Measurements from ENCODE around the gene EMSY.

The EMSY gene

GRCh38 chr11:76419896-76420295 lies 24.9 kb upstream of the EMSY start:
- Histone ChIP-seq H3K9me3 (ENCODE audit: control insufficient read depth in 2 of 2, low read length in 2 of 2) (no peaks in the 10 kb centered on the region), H3K9ac (ENCODE audit: low read depth in 1 of 2, low read length in 2 of 2) (no peak overlapping the region), H3K27me3 (ENCODE audit: control insufficient read depth in 2 of 2, insufficient read depth in 2 of 2, low read length in 2 of 2) (peaks cover 0 to 2% of the 10 kb centered on the region in 2 donors), H3K4me1 (ENCODE audit: control insufficient read depth in 2 of 2, insufficient read depth in 2 of 2, low read length in 2 of 2) (no peaks in the 10 kb centered on the region), H3K4me3 (ENCODE audit: low read length in 2 of 2) (no peak overlapping the region), H3K36me3 (ENCODE audit: control insufficient read depth in 2 of 2, insufficient read depth in 2 of 2, low read length in 2 of 2) (no peaks in the 10 kb centered on the region), H3K27ac (ENCODE audit: low read depth in 2 of 2, low read length in 2 of 2) (no peak overlapping the region)

- no peaks in the 10 kb centered on the region for H3K4me1 ChIP-seq (ENCODE audit: control insufficient read depth in 2 of 2, insufficient read depth in 2 of 2, low read length in 2 of 2)
- H3K27me3 ChIP-seq (ENCODE audit: control insufficient read depth in 2 of 2, insufficient read depth in 2 of 2, low read length in 2 of 2), result peaks cover 0 to 2% of the 10 kb centered on the region in 2 donors
- no peaks in the 10 kb centered on the region for H3K36me3 ChIP-seq (ENCODE audit: control insufficient read depth in 2 of 2, insufficient read depth in 2 of 2, low read length in 2 of 2)
- H3K27ac ChIP-seq (ENCODE audit: low read depth in 2 of 2, low read length in 2 of 2), result no peak overlapping the region
- no peak overlapping the region for H3K9ac ChIP-seq (ENCODE audit: low read depth in 1 of 2, low read length in 2 of 2)
- no peaks in the 10 kb centered on the region for H3K9me3 ChIP-seq (ENCODE audit: control insufficient read depth in 2 of 2, low read length in 2 of 2)
- no peak overlapping the region for H3K4me3 ChIP-seq (ENCODE audit: low read length in 2 of 2)
These were observed 20.4 kb upstream of the EMSY start for GRCh38 chr11:76424379-76424778.

- no peak overlapping the region for H3K9ac ChIP-seq (ENCODE audit: low read depth in 1 of 2, low read length in 2 of 2)
- no peak overlapping the region for H3K27ac ChIP-seq (ENCODE audit: low read depth in 2 of 2, low read length in 2 of 2)
- peaks cover 0 to 2% of the 10 kb centered on the region in 2 donors for H3K27me3 ChIP-seq (ENCODE audit: control insufficient read depth in 2 of 2, insufficient read depth in 2 of 2, low read length in 2 of 2)
- no peak overlapping the region for H3K4me3 ChIP-seq (ENCODE audit: low read length in 2 of 2)
- no peaks in the 10 kb centered on the region for H3K9me3 ChIP-seq (ENCODE audit: control insufficient read depth in 2 of 2, low read length in 2 of 2)
- no peaks in the 10 kb centered on the region for H3K4me1 ChIP-seq (ENCODE audit: control insufficient read depth in 2 of 2, insufficient read depth in 2 of 2, low read length in 2 of 2)
- H3K36me3 ChIP-seq (ENCODE audit: control insufficient read depth in 2 of 2, insufficient read depth in 2 of 2, low read length in 2 of 2), result no peaks in the 10 kb centered on the region
These were observed 19.9 kb upstream of the EMSY start for GRCh38 chr11:76424891-76425290.

GRCh38 chr11:76426660-76427059 lies 18.2 kb upstream of the EMSY start:
- no peak overlapping the region for H3K27ac ChIP-seq (ENCODE audit: low read depth in 2 of 2, low read length in 2 of 2)
- no peaks in the 10 kb centered on the region for H3K36me3 ChIP-seq (ENCODE audit: control insufficient read depth in 2 of 2, insufficient read depth in 2 of 2, low read length in 2 of 2)
- H3K4me3 ChIP-seq (ENCODE audit: low read length in 2 of 2), result no peak overlapping the region
- H3K27me3 ChIP-seq (ENCODE audit: control insufficient read depth in 2 of 2, insufficient read depth in 2 of 2, low read length in 2 of 2), result peaks cover 0 to 2% of the 10 kb centered on the region in 2 donors
- no peaks in the 10 kb centered on the region for H3K9me3 ChIP-seq (ENCODE audit: control insufficient read depth in 2 of 2, low read length in 2 of 2)
- no peak overlapping the region for H3K9ac ChIP-seq (ENCODE audit: low read depth in 1 of 2, low read length in 2 of 2)
- H3K4me1 ChIP-seq (ENCODE audit: control insufficient read depth in 2 of 2, insufficient read depth in 2 of 2, low read length in 2 of 2), result no peaks in the 10 kb centered on the region

GRCh38 chr11:76436020-76436419 lies 8.8 kb upstream of the EMSY start:
- H3K36me3 ChIP-seq (ENCODE audit: control insufficient read depth in 2 of 2, insufficient read depth in 2 of 2, low read length in 2 of 2), result no peaks in the 10 kb centered on the region
- H3K9ac ChIP-seq (ENCODE audit: low read depth in 1 of 2, low read length in 2 of 2), result no peak overlapping the region
- H3K4me1 ChIP-seq (ENCODE audit: control insufficient read depth in 2 of 2, insufficient read depth in 2 of 2, low read length in 2 of 2), result no peaks in the 10 kb centered on the region
- H3K4me3 ChIP-seq (ENCODE audit: low read length in 2 of 2), result no peak overlapping the region
- H3K27me3 ChIP-seq (ENCODE audit: control insufficient read depth in 2 of 2, insufficient read depth in 2 of 2, low read length in 2 of 2), result no peaks in the 10 kb centered on the region
- H3K27ac ChIP-seq (ENCODE audit: low read depth in 2 of 2, low read length in 2 of 2), result no peak overlapping the region
- H3K9me3 ChIP-seq (ENCODE audit: control insufficient read depth in 2 of 2, low read length in 2 of 2), result no peaks in the 10 kb centered on the region

GRCh38 chr11:76443268-76443980 lies 1.4 kb upstream of the EMSY start:
- peaks cover 10 to 14% of the 10 kb centered on the region in 2 donors for H3K4me1 ChIP-seq (ENCODE audit: control insufficient read depth in 2 of 2, insufficient read depth in 2 of 2, low read length in 2 of 2)
- peak overlapping the region in 1 of 2 donors; percentile 93 for H3K27ac ChIP-seq (ENCODE audit: low read depth in 2 of 2, low read length in 2 of 2)
- no peaks in the 10 kb centered on the region for H3K9me3 ChIP-seq (ENCODE audit: control insufficient read depth in 2 of 2, low read length in 2 of 2)
- peak overlapping the region; percentile 97 to 100 for H3K4me3 ChIP-seq (ENCODE audit: low read length in 2 of 2)
- no peaks in the 10 kb centered on the region for H3K27me3 ChIP-seq (ENCODE audit: control insufficient read depth in 2 of 2, insufficient read depth in 2 of 2, low read length in 2 of 2)
- peak overlapping the region; percentile 89 to 99 for H3K9ac ChIP-seq (ENCODE audit: low read depth in 1 of 2, low read length in 2 of 2)
- peaks cover 2 to 17% of the 10 kb centered on the region in 2 donors for H3K36me3 ChIP-seq (ENCODE audit: control insufficient read depth in 2 of 2, insufficient read depth in 2 of 2, low read length in 2 of 2)

- no peaks in the 10 kb centered on the region for H3K9me3 ChIP-seq (ENCODE audit: control insufficient read depth in 2 of 2, low read length in 2 of 2)
- H3K4me1 ChIP-seq (ENCODE audit: control insufficient read depth in 2 of 2, insufficient read depth in 2 of 2, low read length in 2 of 2), result peaks cover 10 to 14% of the 10 kb centered on the region in 2 donors
- peak overlapping the region; percentile 97 to 100 for H3K4me3 ChIP-seq (ENCODE audit: low read length in 2 of 2)
- peak overlapping the region; percentile 89 to 93 for H3K27ac ChIP-seq (ENCODE audit: low read depth in 2 of 2, low read length in 2 of 2)
- H3K36me3 ChIP-seq (ENCODE audit: control insufficient read depth in 2 of 2, insufficient read depth in 2 of 2, low read length in 2 of 2), result peaks cover 5 to 18% of the 10 kb centered on the region in 2 donors
- H3K9ac ChIP-seq (ENCODE audit: low read depth in 1 of 2, low read length in 2 of 2), result peak overlapping the region; percentile 89 to 99
- H3K27me3 ChIP-seq (ENCODE audit: control insufficient read depth in 2 of 2, insufficient read depth in 2 of 2, low read length in 2 of 2), result no peaks in the 10 kb centered on the region
These were observed 794 bp upstream of the EMSY start for GRCh38 chr11:76444065-76444383.

- no peaks in the 10 kb centered on the region for H3K27me3 ChIP-seq (ENCODE audit: control insufficient read depth in 2 of 2, insufficient read depth in 2 of 2, low read length in 2 of 2)
- peak overlapping the region; percentile 89 to 90 for H3K9ac ChIP-seq (ENCODE audit: low read depth in 1 of 2, low read length in 2 of 2)
- peak overlapping the region; percentile 97 to 100 for H3K4me3 ChIP-seq (ENCODE audit: low read length in 2 of 2)
- no peaks in the 10 kb centered on the region for H3K9me3 ChIP-seq (ENCODE audit: control insufficient read depth in 2 of 2, low read length in 2 of 2)
- peaks cover 7 to 24% of the 10 kb centered on the region in 2 donors for H3K36me3 ChIP-seq (ENCODE audit: control insufficient read depth in 2 of 2, insufficient read depth in 2 of 2, low read length in 2 of 2)
- H3K27ac ChIP-seq (ENCODE audit: low read depth in 2 of 2, low read length in 2 of 2), result peak overlapping the region; percentile 89 to 93
- H3K4me1 ChIP-seq (ENCODE audit: control insufficient read depth in 2 of 2, insufficient read depth in 2 of 2, low read length in 2 of 2), result peaks cover 10 to 14% of the 10 kb centered on the region in 2 donors
These were observed 585 bp downstream of the EMSY start for GRCh38 chr11:76445121-76446084.

- Histone ChIP-seq H3K27me3 (ENCODE audit: control insufficient read depth in 2 of 2, insufficient read depth in 2 of 2, low read length in 2 of 2) (no peaks in the 10 kb centered on the region), H3K9ac (ENCODE audit: low read depth in 1 of 2, low read length in 2 of 2) (no peak overlapping the region), H3K4me1 (ENCODE audit: control insufficient read depth in 2 of 2, insufficient read depth in 2 of 2, low read length in 2 of 2) (peaks cover 5 to 9% of the 10 kb centered on the region in 2 donors), H3K9me3 (ENCODE audit: control insufficient read depth in 2 of 2, low read length in 2 of 2) (no peaks in the 10 kb centered on the region), H3K27ac (ENCODE audit: low read depth in 2 of 2, low read length in 2 of 2) (no peak overlapping the region), H3K4me3 (ENCODE audit: low read length in 2 of 2) (no peak overlapping the region), H3K36me3 (ENCODE audit: control insufficient read depth in 2 of 2, insufficient read depth in 2 of 2, low read length in 2 of 2) (peaks cover 5 to 36% of the 10 kb centered on the region in 2 donors)
These were observed 3.7 kb downstream of the EMSY start for GRCh38 chr11:76448506-76448905.

GRCh38 chr11:76453248-76453647 lies 8.4 kb downstream of the EMSY start:
- H3K27ac ChIP-seq (ENCODE audit: low read depth in 2 of 2, low read length in 2 of 2), result no peak overlapping the region
- no peak overlapping the region for H3K4me3 ChIP-seq (ENCODE audit: low read length in 2 of 2)
- H3K9ac ChIP-seq (ENCODE audit: low read depth in 1 of 2, low read length in 2 of 2), result no peak overlapping the region
- H3K9me3 ChIP-seq (ENCODE audit: control insufficient read depth in 2 of 2, low read length in 2 of 2), result no peaks in the 10 kb centered on the region
- H3K4me1 ChIP-seq (ENCODE audit: control insufficient read depth in 2 of 2, insufficient read depth in 2 of 2, low read length in 2 of 2), result no peaks in the 10 kb centered on the region
- H3K27me3 ChIP-seq (ENCODE audit: control insufficient read depth in 2 of 2, insufficient read depth in 2 of 2, low read length in 2 of 2), result no peaks in the 10 kb centered on the region
- peaks cover 5 to 29% of the 10 kb centered on the region in 2 donors for H3K36me3 ChIP-seq (ENCODE audit: control insufficient read depth in 2 of 2, insufficient read depth in 2 of 2, low read length in 2 of 2)

Measured in mucosa of rectum (tissue), 2 donors.